HEK293T (cell line): ENCODE results near the gene KREMEN2.

Experiments used
- CTCF ChIA-PET: fragments of 350-600 bp; formaldehyde crosslinking; extraction: SDS; loops from one replicate; lab custom pipeline; 2021; ENCODE audit warnings: antibody characterized with exemption, inconsistent platforms; lab: Yijun Ruan, JAX
- POLR2A ChIA-PET: fragments of 350-600 bp; formaldehyde crosslinking; extraction: SDS; loops from one replicate; lab custom pipeline; 2020; ENCODE audit warnings: antibody characterized with exemption, inconsistent platforms; lab: Yijun Ruan, JAX
- DNase-seq: peaks from one replicate; pipeline ENCODE4 v3.0.0; 2012; ENCODE audit warnings: mixed read lengths; ENCODE audit errors: extremely low spot score
- ARNT ChIP-seq: fragments of 450-650 bp; IDR thresholded peaks from 2 replicates; pipeline ENCODE4 v1.6.1; 2017; ENCODE audit warnings: mild to moderate bottlenecking
- BHLHE40 ChIP-seq: fragments of 450-650 bp; IDR thresholded peaks from 2 replicates; pipeline ENCODE4 v1.6.1; 2016; ENCODE audit warnings: mild to moderate bottlenecking, moderate library complexity, borderline replicate concordance
- CTBP1 ChIP-seq: fragments of 450-650 bp; IDR thresholded peaks from 2 replicates; pipeline ENCODE4 v1.6.1; 2016; ENCODE audit warnings: borderline replicate concordance
- ELF4 ChIP-seq: fragments of 450-650 bp; IDR thresholded peaks from 2 replicates; pipeline ENCODE4 v1.6.1; 2017; ENCODE audit warnings: antibody characterized with exemption
- FOXA1 ChIP-seq: fragments of 450-650 bp; IDR thresholded peaks from 2 replicates; pipeline ENCODE4 v1.6.1; 2016; ENCODE audit warnings: mild to moderate bottlenecking
- FOXK2 ChIP-seq: fragments of 450-650 bp; IDR thresholded peaks from 2 replicates; pipeline ENCODE4 v1.6.1; 2016; ENCODE audit warnings: mild to moderate bottlenecking
- FOXM1 ChIP-seq: fragments of 450-650 bp; IDR thresholded peaks from 2 replicates; pipeline ENCODE4 v1.6.1; 2017; ENCODE audit warnings: mild to moderate bottlenecking, borderline replicate concordance
- HDGF ChIP-seq: fragments of 450-650 bp; IDR thresholded peaks from 2 replicates; pipeline ENCODE4 v1.6.1; 2017; ENCODE audit warnings: antibody characterized with exemption, borderline replicate concordance
- L3MBTL2 ChIP-seq: fragments of 450-650 bp; conservative IDR thresholded peaks from 2 replicates; pipeline ENCODE4 v1.6.1; 2016; ENCODE audit warnings: mild to moderate bottlenecking
- LEF1 ChIP-seq: fragments of 450-650 bp; IDR thresholded peaks from 2 replicates; pipeline ENCODE4 v1.6.1; 2017; ENCODE audit warnings: mild to moderate bottlenecking, borderline replicate concordance
- NFRKB ChIP-seq: fragments of 450-650 bp; IDR thresholded peaks from 2 replicates; pipeline ENCODE4 v1.6.1; 2016; ENCODE audit warnings: mild to moderate bottlenecking, moderate library complexity
- PKNOX1 ChIP-seq: fragments of 450-650 bp; IDR thresholded peaks from 2 replicates; pipeline ENCODE4 v1.6.1; 2016
- SP1 ChIP-seq: fragments of 450-650 bp; IDR thresholded peaks from 2 replicates; pipeline ENCODE4 v1.6.1; 2017
- SUZ12 ChIP-seq: fragments of 450-650 bp; IDR thresholded peaks from 2 replicates; pipeline ENCODE4 v1.6.1; 2016; ENCODE audit warnings: mild to moderate bottlenecking
- TARDBP ChIP-seq: fragments of 450-650 bp; IDR thresholded peaks from 2 replicates; pipeline ENCODE4 v1.6.1; 2016
- ZNF384 ChIP-seq: fragments of 450-650 bp; IDR thresholded peaks from 2 replicates; pipeline ENCODE4 v1.6.1; 2016

KREMEN2 gene

DNA sequence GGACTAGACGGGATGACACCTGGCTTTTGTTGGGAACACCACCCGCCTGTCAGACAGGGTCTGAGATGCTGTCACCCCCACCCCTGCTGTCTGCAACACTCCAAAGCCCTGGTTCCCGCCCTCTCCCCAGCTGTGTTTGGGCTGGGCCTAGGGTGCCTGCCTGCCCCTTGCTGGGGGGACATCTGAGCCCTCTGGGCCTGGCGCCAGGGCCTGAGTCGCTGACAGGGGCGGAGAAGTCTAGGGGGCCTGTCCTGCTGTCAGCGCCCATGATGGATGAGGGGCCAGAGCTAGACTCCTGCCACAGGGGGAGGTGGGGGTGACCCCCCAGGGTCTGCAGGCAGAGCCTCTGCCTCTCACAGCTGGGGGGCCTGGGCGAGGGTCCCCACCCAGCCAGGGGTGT lies 23.8 kb downstream of the KREMEN2 start:
- ChIA-PET CTCF (interaction anchor here (1.1 kb wide), 1 partner anchor 31 kb away, joined by 3 read pairs; no protein-coding TSS in a partner anchor), POLR2A (interaction anchor here (1.2 kb wide), 1 partner anchor 147 kb away, joined by 3 read pairs; the partner anchor contains the start of gene ZNF213)
- TF ChIP-seq ELF4 (no peak), PKNOX1 (peak; percentile 74), TARDBP (no peak), FOXM1 (no peak), NFRKB (no peak), HDGF (no peak), SP1 (no peak)
- DNase-seq, result no peak

GRCh38 chr16:2988590-2989099 lies 24.6 kb downstream of the KREMEN2 start:
- TF ChIP-seq ZNF384 (no peak), FOXM1 (no peak), TARDBP (no peak), CTBP1 (no peak), FOXK2 (no peak), ARNT (no peak), ELF4 (no peak), BHLHE40 (no peak), PKNOX1 (no peak), L3MBTL2 (no peak), SP1 (no peak), NFRKB (no peak), HDGF (no peak), SUZ12 (no peak), FOXA1 (no peak), LEF1 (no peak)
- DNase-seq, result no peak
- CTCF ChIA-PET, result no interaction called here
- POLR2A ChIA-PET, result interaction anchor here (0.7 to 2.0 kb wide), 3 partner anchors 8 to 146 kb away, joined by 3 to 4 read pairs (median 4); partner anchors contain the start of genes PKMYT1 and ZNF213

- ChIA-PET POLR2A (interaction anchor here (2.0 kb wide), 2 partner anchors 10 to 11 kb away, joined by 4 to 8 read pairs; partner anchors contain the start of gene PKMYT1), CTCF (no interaction called here)
- no peak for DNase-seq
- TF ChIP-seq FOXA1 (no peak), ARNT (no peak), LEF1 (no peak), SP1 (no peak), PKNOX1 (no peak), FOXM1 (no peak), TARDBP (no peak), CTBP1 (no peak), ELF4 (no peak), HDGF (no peak)
Observed at GRCh38 chr16:2990891-2991290, 26.8 kb downstream of the KREMEN2 start.

DNA sequence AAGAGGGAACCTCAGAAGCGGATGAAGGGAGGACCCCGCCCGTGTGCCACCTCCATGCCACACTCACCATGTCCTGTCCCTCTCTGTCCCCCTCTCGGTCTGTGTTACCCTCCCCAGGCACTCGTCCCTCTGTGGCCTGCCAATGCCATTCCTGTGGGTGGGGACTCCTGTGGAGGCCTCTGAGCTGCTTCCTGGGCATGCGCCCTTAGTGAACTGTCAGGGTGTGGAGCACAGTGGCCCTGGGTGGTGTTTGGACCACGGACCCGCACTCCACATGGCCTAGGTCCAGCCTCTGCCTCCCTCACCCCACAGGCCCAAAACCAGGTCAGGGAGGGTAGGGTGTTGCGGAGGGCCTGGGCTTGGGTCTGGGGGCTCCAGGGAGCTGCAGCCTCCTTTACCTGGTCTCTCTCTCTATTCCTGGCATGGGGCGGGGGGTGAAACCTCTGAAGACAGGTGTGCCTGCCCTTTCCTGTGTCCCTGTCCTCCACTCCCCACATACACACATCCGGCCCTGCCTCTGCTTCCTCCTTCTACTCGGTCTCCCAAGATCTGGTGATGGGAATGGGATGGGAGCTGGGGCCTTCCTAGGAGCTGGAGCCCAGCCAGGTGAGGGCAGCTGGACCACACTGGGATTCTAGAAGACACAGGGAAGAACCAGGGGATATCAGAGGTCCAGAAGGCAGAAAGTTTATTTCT lies 27.6 kb downstream of the KREMEN2 start:
- ChIA-PET POLR2A (interaction anchor here (0.5 to 2.0 kb wide), 2 partner anchors 11 to 1973 kb away, joined by 3 to 8 read pairs; partner anchors contain the start of gene PKMYT1), CTCF (no interaction called here)
- no peak for TF ChIP-seq NFRKB
- TF ChIP-seq TARDBP, result no peak
- no peak for TF ChIP-seq L3MBTL2
- no peak for DNase-seq

GRCh38 chr16:2992383-2993081 lies 28.5 kb downstream of the KREMEN2 start:
- no peak for DNase-seq
- ChIA-PET POLR2A (interaction anchor here (2.0 kb wide), 1 partner anchor 12 kb away, joined by 8 read pairs; the partner anchor contains the start of gene PKMYT1), CTCF (no interaction called here)
- TF ChIP-seq FOXA1 (no peak), LEF1 (no peak), L3MBTL2 (no peak), PKNOX1 (no peak), FOXM1 (no peak), NFRKB (no peak), HDGF (no peak), BHLHE40 (no peak), TARDBP (no peak), CTBP1 (no peak), ARNT (no peak), SUZ12 (no peak), ELF4 (no peak), SP1 (no peak), ZNF384 (no peak), FOXK2 (no peak)
